GM12878 (cell line): ENCODE data around the gene SLAMF1. TPM values are rescaled to one million over a fixed set of nuclear protein-coding genes. Genes with fewer than 3 reads are reported as not detected.

Experiments
- ATAC-seq: fragments of 200-7000 bp; cut with Tn5 transposase; 3 replicates; pipeline ENCODE4 v1.9.1; 2020; ENCODE audit warnings: mild to moderate bottlenecking, moderate library complexity
- BruUV-seq: library from RNA; stranded (reverse); fragments of 400-500 nt; replicated peaks from 2 replicates; lab custom pipeline; 2021; lab: Mats Ljungman, UMichigan
- CTCF ChIA-PET: fragments of 300-600 bp; sonication (Branson Sonifier 250); formaldehyde crosslinking; extraction: SDS; loops from one replicate; lab custom pipeline; 2021; ENCODE audit warnings: inconsistent platforms; lab: Yijun Ruan, JAX
- POLR2A ChIA-PET: fragments of 350-600 bp; formaldehyde crosslinking; extraction: SDS; loops from one replicate; lab custom pipeline; 2021; ENCODE audit warnings: inconsistent platforms; lab: Charles Lee
- RAD21 ChIA-PET: fragments of 300-600 bp; sonication (Branson Sonifier 250); formaldehyde crosslinking; loops from one replicate; lab custom pipeline; 2023; ENCODE audit warnings: antibody characterized with exemption; ENCODE audit not compliant: unreplicated experiment; lab: Charles Lee
- SMC1A ChIA-PET: fragments of 300-600 bp; sonication (Branson Sonifier 250); formaldehyde crosslinking; loops from one replicate; lab custom pipeline; 2023; ENCODE audit not compliant: unreplicated experiment, uncharacterized antibody; lab: Charles Lee
- DNase-seq: peaks from one replicate; pipeline ENCODE4 v3.0.0-alpha.2; 2011; ENCODE audit warnings: low read depth, low spot score
- FAIRE-seq: peaks from 3 replicates; lab custom pipeline; 2011; peaks lifted over from hg19 to GRCh38; lab: Jason Lieb, UNC
- H2AFZ ChIP-seq: 2 replicates; pipeline ENCODE4 v1.6.0; 2011; ENCODE audit warnings: low read depth, low read length, control low read depth; ENCODE audit not compliant: control insufficient read depth
- H3K27ac ChIP-seq: 2 replicates; pipeline ENCODE4 v1.5.1; 2011; ENCODE audit warnings: control low read depth; ENCODE audit not compliant: control insufficient read depth, insufficient read depth
- H3K27me3 ChIP-seq, 2 experiments: replicated peaks in 1 of 2; 2 replicates each; pipeline versions ENCODE4 v1.6.0 to v1.6.1; 2011; ENCODE audit warnings: low read length in 1 of 2; ENCODE audit not compliant: control insufficient read depth in 2 of 2, insufficient read depth in 2 of 2
- H3K36me3 ChIP-seq, 2 experiments: 2 replicates each; pipeline ENCODE4 v1.5.1; 2011; ENCODE audit warnings: low read length in 1 of 2; ENCODE audit not compliant: control insufficient read depth in 2 of 2, insufficient read depth in 2 of 2
- H3K4me1 ChIP-seq: 2 replicates; pipeline ENCODE4 v1.6.1; 2011; ENCODE audit warnings: mild to moderate bottlenecking, low read length, moderate library complexity, mixed read lengths; ENCODE audit not compliant: control insufficient read depth, insufficient read depth
- H3K4me2 ChIP-seq: 2 replicates; pipeline ENCODE4 v1.6.0; 2011; ENCODE audit warnings: control low read depth; ENCODE audit not compliant: control insufficient read depth, insufficient read depth
- H3K4me3 ChIP-seq: fragments of 200-600 bp; sonication (generic); 2 replicates; pipeline ENCODE4 v1.5.1; 2016
- H3K79me2 ChIP-seq: 2 replicates; pipeline ENCODE4 v1.6.0; 2011; ENCODE audit warnings: low read length; ENCODE audit not compliant: control insufficient read depth, insufficient read depth
- H3K9ac ChIP-seq: 2 replicates; pipeline ENCODE4 v1.8.0; 2011; ENCODE audit warnings: low read length, control low read depth, mixed read lengths; ENCODE audit not compliant: control insufficient read depth, insufficient read depth
- H3K9me3 ChIP-seq: replicated peaks from 3 replicates; pipeline ENCODE4 v1.5.1; 2011; ENCODE audit warnings: mild to moderate bottlenecking, low read length; ENCODE audit not compliant: control insufficient read depth, insufficient read depth
- H4K20me1 ChIP-seq: 2 replicates; pipeline ENCODE4 v1.6.0; 2011; ENCODE audit not compliant: control insufficient read depth, insufficient read depth
- BACH1 ChIP-seq: fragments of 450-650 bp; IDR thresholded peaks from 2 replicates; pipeline ENCODE4 v1.6.1; 2017; ENCODE audit warnings: mild to moderate bottlenecking, borderline replicate concordance
- CBX3 ChIP-seq: fragments of 200-600 bp; sonication (generic); IDR thresholded peaks from 2 replicates; pipeline ENCODE4 v1.6.1; 2016; ENCODE audit warnings: low read depth, borderline replicate concordance
- CREB1 ChIP-seq: IDR thresholded peaks from 2 replicates; pipeline ENCODE4 v1.6.1; 2012; ENCODE audit warnings: low read depth, mild to moderate bottlenecking, inconsistent platforms
- EED ChIP-seq: sonication (generic); IDR thresholded peaks from 2 replicates; pipeline ENCODE4 v1.6.1; 2016; ENCODE audit warnings: antibody characterized with exemption, low read depth
- EGR1 ChIP-seq, 2 experiments: IDR thresholded peaks; 1 replicate in 1 of 2; 2 replicates in 1 of 2; pipeline ENCODE4 v1.6.1; 2011 to 2012; ENCODE audit warnings: low read depth in 2 of 2, low read length in 2 of 2, borderline replicate concordance in 1 of 2, mild to moderate bottlenecking in 1 of 2, moderate library complexity in 1 of 2
- GATAD2B ChIP-seq: fragments of 450-650 bp; conservative IDR thresholded peaks from 2 replicates; pipeline ENCODE4 v1.6.1; 2017; ENCODE audit warnings: low read depth, mild to moderate bottlenecking, moderate library complexity
- MLLT1 ChIP-seq: fragments of 450-650 bp; IDR thresholded peaks from 2 replicates; pipeline ENCODE4 v1.6.1; 2016; ENCODE audit warnings: mild to moderate bottlenecking
- PML ChIP-seq: IDR thresholded peaks from 2 replicates; pipeline ENCODE4 v1.6.1; 2012; ENCODE audit warnings: low read length, inconsistent platforms
- POLR2A ChIP-seq: IDR thresholded peaks from 2 replicates; pipeline ENCODE4 v1.6.1; 2011; ENCODE audit warnings: low read depth, mild to moderate bottlenecking, low read length
- POLR2AphosphoS5 ChIP-seq: IDR thresholded peaks from 2 replicates; pipeline ENCODE4 v1.6.1; 2011; ENCODE audit warnings: mild to moderate bottlenecking, low read length, inconsistent platforms
- RELB ChIP-seq: fragments of 450-650 bp; IDR thresholded peaks from 2 replicates; pipeline ENCODE4 v1.6.1; 2017; ENCODE audit warnings: low read depth, mild to moderate bottlenecking, moderate library complexity
- SIN3A ChIP-seq: IDR thresholded peaks from 2 replicates; pipeline ENCODE4 v1.6.1; 2012; ENCODE audit warnings: low read depth, low read length, improper control_type of control experiment
- SREBF2 ChIP-seq: IDR thresholded peaks from 2 replicates; pipeline ENCODE4 v1.6.1; 2012; ENCODE audit warnings: mild to moderate bottlenecking, low read length
- SUZ12 ChIP-seq: fragments of 200-600 bp; sonication (generic); IDR thresholded peaks from one replicate; pipeline ENCODE4 v1.6.1; 2018; ENCODE audit warnings: antibody characterized with exemption, mild to moderate bottlenecking; ENCODE audit not compliant: unreplicated experiment
- TCF12 ChIP-seq: IDR thresholded peaks from 2 replicates; pipeline ENCODE4 v1.6.1; 2011; ENCODE audit warnings: low read depth, mild to moderate bottlenecking, low read length
- WGBS: methylation state at CpG from one replicate; pipeline ENCODE4 v1.1.6; 2016; ENCODE audit warnings: low lambda C conversion rate; ENCODE audit not compliant: insufficient replicate concordance, insufficient coverage; ENCODE audit errors: missing lambda C conversion rate; 5-methylcytosine and 5-hydroxymethylcytosine counted together
- in situ Hi-C: fragments of 300-500 bp; cut with MboI; formaldehyde crosslinking; loops from 9 replicates; pipeline ENCODE4 v1.14.3; 2018; ENCODE audit warnings: mixed read lengths
- intact Hi-C: fragments of 100-400 bp; cut with micrococcal nuclease; formaldehyde crosslinking; loops from one replicate; pipeline ENCODE4 v1.14.2; 2022; ENCODE audit not compliant: unreplicated experiment
- polyA plus RNA-seq, 11 experiments: library from polyadenylated mRNA; depleted of rRNA in 4 of 11; unstranded in 6 of 11; stranded (reverse) in 5 of 11; fragments of >200 nt; fragmentation: Nextera tagmentation in 4 of 11; fragmentation: Illumina TruSeq in 1 of 11; extraction: Ambion mirVana in 4 of 11; extraction: Trizol in 1 of 11; gene quantifications; 1 replicate in 1 of 11; 2 replicates in 10 of 11; pipeline versions ENCODE4 v1.2.1 to v1.2.3, GENCODE V29; 2011 to 2016; ENCODE audit warnings: inconsistent platforms in 2 of 11, missing spikeins in 2 of 11, low read depth in 1 of 11
- total RNA-seq, 4 experiments: library from RNA; depleted of rRNA in 3 of 4; stranded (reverse); fragments of >200 nt in 3 of 4; fragmentation: Illumina TruSeq in 1 of 4; extraction: Trizol in 1 of 4; gene quantifications; 2 replicates each; pipeline versions ENCODE4 v1.2.1 to v1.2.3, GENCODE V29; 2013 to 2021
- TF ChIP-seq, protein P1 (sequence below): IDR thresholded peaks from 2 replicates; pipeline ENCODE4 v1.6.1; 2012; ENCODE audit warnings: low read depth, low read length, improper control_type of control experiment

SLAMF1 gene
- total and polyA plus RNA-seq, 10 of the 15 experiments (the other 5 are each of a cell fraction or from before 2014, with no cell fraction given): 87.3 to 260 (median 131) TPM

GRCh38 chr1:160579216-160579701, 67.6 kb downstream of the SLAMF1 start, which contains the start of gene CD84 (continued):
- TF ChIP-seq RELB (peak; percentile 58; the same call in 1 of the 2 replicates), POLR2A (peak; percentile 61), EGR1 (IDR thresholded peaks at IDR 0.05; ENCODE audit: borderline replicate concordance in 1 of 2, low read depth in 2 of 2, low read length in 2 of 2) (no peak), SUZ12 (no peak), PML (peak; percentile 46; the same call in 1 of the 2 replicates)

- Histone ChIP-seq H3K4me2 (peak overlapping the region; percentile 73), H3K27me3 (no peaks in the 10 kb centered on the region), H4K20me1 (no peaks in the 10 kb centered on the region), H3K9me3 (no peaks in the 10 kb centered on the region), H2AFZ (peak overlapping the region; percentile 92), H3K36me3 (no peaks in the 10 kb centered on the region), H3K4me1 (peaks cover 30% of the 10 kb centered on the region), H3K79me2 (peaks cover 40% of the 10 kb centered on the region), H3K4me3 (peak overlapping the region; percentile 63), H3K9ac (peak overlapping the region; percentile 91), H3K27ac (peak overlapping the region; percentile 97)
- FAIRE-seq (no peak), ATAC-seq (peak; percentile 22), DNase-seq (no peak)
- ChIA-PET POLR2A (interaction anchor here (0.8 to 7.4 kb wide), 11 partner anchors 9 to 148 kb away, joined by 3 to 76 read pairs (median 6); no protein-coding TSS in a partner anchor), RAD21 (interaction anchor here (0.6 to 11.0 kb wide), 12 partner anchors 10 to 385 kb away, joined by 3 to 292 read pairs (median 11); partner anchors contain the start of gene SLAMF6), CTCF (interaction anchor here (0.6 to 7.1 kb wide), 10 partner anchors 9 to 136 kb away, joined by 3 to 121 read pairs (median 7); no protein-coding TSS in a partner anchor), SMC1A (interaction anchor here (0.7 to 30.0 kb wide), 13 partner anchors 9 to 148 kb away, joined by 3 to 735 read pairs (median 8); no protein-coding TSS in a partner anchor)
- 21% methylated on average over 3 of the region's 3 CpGs for WGBS
- intact Hi-C loops: loop anchor here (2.0 kb wide), 1 partner anchor 30 kb away; no protein-coding TSS in a partner anchor
- TSS peak; percentile 83 for BruUV-seq
- in situ Hi-C loops: no loop called here
- TF ChIP-seq, protein P1, sequence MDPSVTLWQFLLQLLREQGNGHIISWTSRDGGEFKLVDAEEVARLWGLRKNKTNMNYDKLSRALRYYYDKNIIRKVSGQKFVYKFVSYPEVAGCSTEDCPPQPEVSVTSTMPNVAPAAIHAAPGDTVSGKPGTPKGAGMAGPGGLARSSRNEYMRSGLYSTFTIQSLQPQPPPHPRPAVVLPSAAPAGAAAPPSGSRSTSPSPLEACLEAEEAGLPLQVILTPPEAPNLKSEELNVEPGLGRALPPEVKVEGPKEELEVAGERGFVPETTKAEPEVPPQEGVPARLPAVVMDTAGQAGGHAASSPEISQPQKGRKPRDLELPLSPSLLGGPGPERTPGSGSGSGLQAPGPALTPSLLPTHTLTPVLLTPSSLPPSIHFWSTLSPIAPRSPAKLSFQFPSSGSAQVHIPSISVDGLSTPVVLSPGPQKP: no peak
- no peak for TF ChIP-seq GATAD2B
- TF ChIP-seq EGR1 (IDR thresholded peaks at IDR 0.05; ENCODE audit: borderline replicate concordance in 1 of 2, low read depth in 2 of 2, low read length in 2 of 2): no peak
- TF ChIP-seq TCF12: no peak
- TF ChIP-seq BACH1: peak; percentile 65; the same call in 1 of the 2 replicates
- TF ChIP-seq CBX3: no peak
- TF ChIP-seq MLLT1: no peak
- no peak for TF ChIP-seq CREB1
- 0 out of 2 replicates have a peak, but pooled peaks have one; percentile 3 for TF ChIP-seq POLR2AphosphoS5
- no peak for TF ChIP-seq SIN3A
- TF ChIP-seq EED: no peak
- no peak for TF ChIP-seq SREBF2
Observed at GRCh38 chr1:160578525-160579191, 68.2 kb downstream of the SLAMF1 start.
